ENCODE data around the gene JPH3.
"Not testable (repeated sequence)": the region's sequence is repeated elsewhere in the genome, so short reads cannot be mapped to it uniquely, and the experiment has no call there.

The JPH3 gene

DNA sequence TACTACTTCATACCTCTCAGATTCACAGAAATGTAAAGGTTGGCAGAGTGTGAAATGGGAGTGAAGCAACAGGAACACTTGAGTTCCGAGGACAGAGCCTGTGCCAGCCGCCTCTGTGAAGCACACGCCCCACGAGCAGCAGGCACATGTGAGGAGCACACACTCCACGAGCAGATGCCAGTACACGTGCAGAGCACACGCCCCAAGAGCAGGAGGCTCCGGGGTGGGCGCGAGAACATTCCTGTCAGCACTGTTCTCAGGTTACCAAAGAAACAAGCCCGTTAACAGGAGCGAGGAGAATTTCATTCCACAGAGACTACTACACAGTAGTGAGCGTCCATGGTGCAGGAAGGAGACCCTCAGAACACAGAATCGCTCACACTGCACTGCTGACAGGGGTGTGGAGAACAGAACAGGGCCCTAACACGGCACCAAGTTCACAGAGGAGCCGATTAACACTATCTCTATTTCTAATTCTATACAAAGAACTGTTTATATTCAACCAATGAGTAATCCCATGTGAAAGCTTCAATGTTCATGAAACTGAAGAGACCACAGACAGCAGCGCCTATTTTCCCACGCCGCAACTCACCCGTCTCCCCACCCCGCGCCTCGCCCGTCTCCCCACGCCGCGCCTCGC is 123.4 kb downstream of the JPH3 start:
- peaks cover 50% of the 10 kb centered on the region for H3K4me1 Mint-ChIP-seq
- TF ChIP-seq, protein P1, sequence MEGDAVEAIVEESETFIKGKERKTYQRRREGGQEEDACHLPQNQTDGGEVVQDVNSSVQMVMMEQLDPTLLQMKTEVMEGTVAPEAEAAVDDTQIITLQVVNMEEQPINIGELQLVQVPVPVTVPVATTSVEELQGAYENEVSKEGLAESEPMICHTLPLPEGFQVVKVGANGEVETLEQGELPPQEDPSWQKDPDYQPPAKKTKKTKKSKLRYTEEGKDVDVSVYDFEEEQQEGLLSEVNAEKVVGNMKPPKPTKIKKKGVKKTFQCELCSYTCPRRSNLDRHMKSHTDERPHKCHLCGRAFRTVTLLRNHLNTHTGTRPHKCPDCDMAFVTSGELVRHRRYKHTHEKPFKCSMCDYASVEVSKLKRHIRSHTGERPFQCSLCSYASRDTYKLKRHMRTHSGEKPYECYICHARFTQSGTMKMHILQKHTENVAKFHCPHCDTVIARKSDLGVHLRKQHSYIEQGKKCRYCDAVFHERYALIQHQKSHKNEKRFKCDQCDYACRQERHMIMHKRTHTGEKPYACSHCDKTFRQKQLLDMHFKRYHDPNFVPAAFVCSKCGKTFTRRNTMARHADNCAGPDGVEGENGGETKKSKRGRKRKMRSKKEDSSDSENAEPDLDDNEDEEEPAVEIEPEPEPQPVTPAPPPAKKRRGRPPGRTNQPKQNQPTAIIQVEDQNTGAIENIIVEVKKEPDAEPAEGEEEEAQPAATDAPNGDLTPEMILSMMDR (IDR thresholded peaks at IDR 0.05) = no peak
- no peaks in the 10 kb centered on the region for H3K27me3 Mint-ChIP-seq (ENCODE audit: low read depth, poor library complexity)
- peaks cover 77% of the 10 kb centered on the region for H3K36me3 Mint-ChIP-seq (ENCODE audit: low read depth)
- no peak overlapping the region for H3K4me3 Mint-ChIP-seq
- DNase-seq = peak; percentile 32
- peak overlapping the region; percentile 81 for H3K27ac Mint-ChIP-seq
- H3K9me3 Mint-ChIP-seq = peaks cover 4% of the 10 kb centered on the region

GRCh38 chr16:87726577-87726976 is 124.3 kb downstream of the JPH3 start:
- H3K27me3 Mint-ChIP-seq (ENCODE audit: low read depth, poor library complexity); H3K4me3 Mint-ChIP-seq; H3K9me3 Mint-ChIP-seq; DNase-seq: not testable (repeated sequence)
- H3K4me1 Mint-ChIP-seq = peaks cover 45% of the 10 kb centered on the region
- H3K27ac Mint-ChIP-seq = peak overlapping the region; percentile 80
- H3K36me3 Mint-ChIP-seq (ENCODE audit: low read depth) = peaks cover 80% of the 10 kb centered on the region

DNA sequence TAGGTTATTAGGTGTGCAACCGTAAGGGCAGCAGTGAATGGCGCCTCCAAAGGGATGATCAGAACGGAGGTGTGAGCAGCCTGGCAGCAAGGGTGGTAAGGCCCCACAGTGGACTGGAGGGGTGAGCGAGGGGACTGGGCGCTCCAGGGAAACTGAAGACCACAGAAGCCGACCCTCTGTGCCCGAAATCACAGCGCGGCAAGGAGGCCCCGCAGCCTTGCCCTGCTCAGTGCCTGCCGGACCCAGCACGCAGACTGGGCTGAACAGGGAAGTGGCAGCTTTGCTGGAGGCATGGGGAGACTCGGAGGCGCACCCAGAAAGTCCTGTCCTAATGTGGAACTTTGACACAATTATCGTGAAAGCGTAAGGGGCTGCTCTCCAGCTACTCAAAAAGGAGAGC is 125.0 kb downstream of the JPH3 start:
- no peak for DNase-seq
- TF ChIP-seq, protein P1 (IDR thresholded peaks at IDR 0.05) = no peak
- peak overlapping the region; percentile 80 for H3K27ac Mint-ChIP-seq
- H3K9me3 Mint-ChIP-seq = peaks cover 4% of the 10 kb centered on the region
- H3K4me3 Mint-ChIP-seq = no peak overlapping the region
- no peaks in the 10 kb centered on the region for H3K27me3 Mint-ChIP-seq (ENCODE audit: low read depth, poor library complexity)
- peaks cover 76% of the 10 kb centered on the region for H3K36me3 Mint-ChIP-seq (ENCODE audit: low read depth)
- peaks cover 37% of the 10 kb centered on the region for H3K4me1 Mint-ChIP-seq

GRCh38 chr16:87728026-87728425 is 125.7 kb downstream of the JPH3 start:
- TF ChIP-seq, protein P1 (IDR thresholded peaks at IDR 0.05) = no peak
- Mint-ChIP-seq H3K27ac (no peak overlapping the region), H3K4me3 (no peak overlapping the region), H3K36me3 (ENCODE audit: low read depth) (peaks cover 70% of the 10 kb centered on the region), H3K27me3 (ENCODE audit: low read depth, poor library complexity) (no peaks in the 10 kb centered on the region), H3K9me3 (peaks cover 4% of the 10 kb centered on the region), H3K4me1 (peaks cover 31% of the 10 kb centered on the region)
- no peak for DNase-seq

DNA sequence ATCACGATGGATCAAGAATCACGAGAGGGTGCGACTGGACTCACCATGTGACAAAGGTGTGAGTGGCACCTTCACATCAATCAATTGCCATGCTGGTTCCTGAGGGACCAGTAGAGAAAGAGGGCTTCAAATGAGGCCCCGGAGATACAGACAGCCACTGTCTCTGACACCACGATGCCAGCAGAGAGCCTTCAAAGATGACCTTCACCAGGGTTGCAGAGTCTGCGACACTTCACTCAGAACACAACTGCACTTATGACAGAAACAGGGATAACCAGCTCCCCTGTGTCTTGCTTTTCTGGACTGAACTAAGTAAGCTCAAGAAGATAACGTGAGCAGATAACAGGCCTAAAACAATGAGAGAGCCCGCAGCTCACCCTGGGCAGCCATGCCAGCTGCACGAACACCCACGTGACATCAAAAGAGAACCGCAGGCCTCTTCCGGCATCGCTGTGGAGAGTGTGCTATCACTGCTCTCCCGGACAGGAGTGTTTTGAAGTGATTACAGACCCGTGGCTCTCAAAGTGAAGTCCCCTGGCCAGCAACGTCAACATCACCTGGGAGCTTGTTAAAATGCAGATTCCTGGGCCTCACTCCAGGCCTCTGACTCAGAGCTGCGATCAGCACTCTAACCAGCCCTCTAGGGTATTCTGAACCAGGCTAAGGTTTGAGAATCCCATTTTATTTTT is 127.1 kb downstream of the JPH3 start:
- TF ChIP-seq, protein P1 (IDR thresholded peaks at IDR 0.05) = no peak
- Mint-ChIP-seq H3K4me1 (peaks cover 23% of the 10 kb centered on the region), H3K27me3 (ENCODE audit: low read depth, poor library complexity) (no peaks in the 10 kb centered on the region), H3K9me3 (peaks cover 4% of the 10 kb centered on the region), H3K4me3 (no peak overlapping the region), H3K36me3 (ENCODE audit: low read depth) (peaks cover 56% of the 10 kb centered on the region), H3K27ac (no peak overlapping the region)
- no peak for DNase-seq

DNA sequence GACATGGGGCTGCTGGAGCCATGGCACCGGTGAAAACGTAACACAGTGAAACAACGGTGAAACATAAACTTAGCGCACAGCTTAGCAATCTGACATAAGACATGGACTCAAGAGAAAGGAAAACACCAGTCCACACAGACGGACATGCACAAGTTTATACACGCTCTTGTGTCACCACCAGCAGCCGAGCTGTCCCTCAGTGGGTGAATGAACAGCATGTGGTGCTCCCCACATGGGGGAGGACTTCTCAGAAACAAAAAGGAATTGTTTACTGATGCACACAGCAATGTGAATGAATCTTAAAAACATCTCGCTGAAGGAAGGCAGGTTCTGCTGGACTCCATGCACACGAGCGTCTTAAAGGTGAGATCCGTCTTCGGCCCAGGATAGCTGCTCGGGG is 129.3 kb downstream of the JPH3 start:
- Mint-ChIP-seq H3K36me3 (ENCODE audit: low read depth) (peaks cover 47% of the 10 kb centered on the region), H3K4me3 (no peak overlapping the region), H3K27me3 (ENCODE audit: low read depth, poor library complexity) (no peaks in the 10 kb centered on the region), H3K9me3 (no peaks in the 10 kb centered on the region), H3K4me1 (peaks cover 11% of the 10 kb centered on the region), H3K27ac (no peak overlapping the region)
- TF ChIP-seq, protein P1 (IDR thresholded peaks at IDR 0.05) = no peak
- DNase-seq = no peak
